Spleen (tissue), 7 donors: ENCODE data around the gene CYP3A4.

ENCODE experiments used
- POLR2A ChIP-seq, 3 donors: fragments of 450-650 bp; IDR thresholded peaks; one replicate each; pipeline ENCODE4 v1.5.1; 2017; ENCODE audit warnings: antibody characterized with exemption in 3 of 3, mild to moderate bottlenecking in 1 of 3
- POLR2AphosphoS5 ChIP-seq, 3 donors: sonication (generic); formaldehyde crosslinking; IDR thresholded peaks; one replicate each; pipeline ENCODE4 v1.5.1; 2017; ENCODE audit warnings: antibody characterized with exemption in 3 of 3
- TF ChIP-seq, protein P1 (sequence below), 11 experiments: fragments of 200-600 bp in 7 of 11; fragments of 450-650 bp in 4 of 11; sonication (generic) in 4 of 11; IDR thresholded peaks in 8 of 11; conservative IDR thresholded peaks in 3 of 11; 1 replicate in 7 of 11; 2 replicates in 4 of 11; pipeline versions ENCODE4 v1.4.0 to v1.8.0; 2016 to 2021; ENCODE audit warnings: antibody characterized with exemption in 11 of 11, inconsistent platforms in 4 of 11, mild to moderate bottlenecking in 1 of 11
- donor health status: DM: no; HTN: no; CAD: no; lungs with moderate emphysema.
- donor health status: DM: no; HTN: no; CAD: no.
- donor health status: DM: no; HTN: no; CAD: no.

DNA sequence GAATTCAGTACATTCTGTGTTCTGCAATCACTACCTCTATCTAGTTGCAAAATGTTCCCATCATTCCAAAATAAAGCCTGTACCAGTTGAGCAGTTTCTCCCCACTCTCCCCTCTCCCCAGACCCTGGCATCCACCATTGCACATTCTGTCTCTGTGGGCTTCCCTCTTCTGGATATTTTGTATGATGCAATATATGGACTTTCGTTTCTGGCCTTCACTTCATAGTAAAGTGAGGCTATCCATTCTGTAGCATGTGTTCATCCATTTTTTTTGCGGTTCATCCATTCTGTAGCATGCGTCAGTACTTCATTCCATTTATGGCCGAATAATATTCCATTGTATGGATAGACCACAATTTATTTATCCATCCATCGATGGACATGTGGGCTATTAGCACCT, 9.5 kb upstream of the CYP3A4 start:
- TF ChIP-seq, protein P1, sequence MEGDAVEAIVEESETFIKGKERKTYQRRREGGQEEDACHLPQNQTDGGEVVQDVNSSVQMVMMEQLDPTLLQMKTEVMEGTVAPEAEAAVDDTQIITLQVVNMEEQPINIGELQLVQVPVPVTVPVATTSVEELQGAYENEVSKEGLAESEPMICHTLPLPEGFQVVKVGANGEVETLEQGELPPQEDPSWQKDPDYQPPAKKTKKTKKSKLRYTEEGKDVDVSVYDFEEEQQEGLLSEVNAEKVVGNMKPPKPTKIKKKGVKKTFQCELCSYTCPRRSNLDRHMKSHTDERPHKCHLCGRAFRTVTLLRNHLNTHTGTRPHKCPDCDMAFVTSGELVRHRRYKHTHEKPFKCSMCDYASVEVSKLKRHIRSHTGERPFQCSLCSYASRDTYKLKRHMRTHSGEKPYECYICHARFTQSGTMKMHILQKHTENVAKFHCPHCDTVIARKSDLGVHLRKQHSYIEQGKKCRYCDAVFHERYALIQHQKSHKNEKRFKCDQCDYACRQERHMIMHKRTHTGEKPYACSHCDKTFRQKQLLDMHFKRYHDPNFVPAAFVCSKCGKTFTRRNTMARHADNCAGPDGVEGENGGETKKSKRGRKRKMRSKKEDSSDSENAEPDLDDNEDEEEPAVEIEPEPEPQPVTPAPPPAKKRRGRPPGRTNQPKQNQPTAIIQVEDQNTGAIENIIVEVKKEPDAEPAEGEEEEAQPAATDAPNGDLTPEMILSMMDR (IDR thresholded peaks at IDR 0.05 in 8 of 11, conservative IDR thresholded peaks at IDR 0.05 in 3 of 11), result no peak
- no peak for TF ChIP-seq POLR2A (IDR thresholded peaks at IDR 0.05)
- no peak for TF ChIP-seq POLR2AphosphoS5 (IDR thresholded peaks at IDR 0.05)
